Caco-2 (cell line): ENCODE measurements around the gene DHRS11. TPM values are rescaled to one million over a fixed set of nuclear protein-coding genes. Genes with fewer than 3 reads are reported as not detected.
A peak's percentile ranks its signal among the peaks of the same experiment; 100 is the strongest.

Experiments
- Bru-seq: library from RNA; stranded (reverse); fragments of 400-500 nt; gene quantifications from one replicate; lab custom pipeline; 2021; lab: Mats Ljungman, UMichigan
- BruChase-seq, 2 experiments: library from RNA; stranded (reverse); fragments of 400-500 nt; gene quantifications; one replicate each; lab custom pipeline; 2021; lab: Mats Ljungman, UMichigan
- BruUV-seq: library from RNA; stranded (reverse); fragments of 400-500 nt; replicated peaks from 2 replicates; lab custom pipeline; 2021; lab: Mats Ljungman, UMichigan
- CTCF ChIA-PET: fragments of 300-600 bp; sonication (Branson Sonifier 250); formaldehyde crosslinking; loops from one replicate; lab custom pipeline; 2022; ENCODE audit warnings: antibody characterized with exemption; lab: Charles Lee
- POLR2A ChIA-PET: fragments of 300-600 bp; sonication (Branson Sonifier 250); formaldehyde crosslinking; loops from one replicate; lab custom pipeline; 2022; ENCODE audit warnings: antibody characterized with exemption; lab: Charles Lee
- DNase-seq, 2 experiments: peaks; one replicate each; pipeline versions ENCODE4 v3.0.0 to v3.0.0-alpha.2; 2020 to 2022
- H3K27me3 ChIP-seq: replicated peaks from 2 replicates; pipeline ENCODE4 v1.6.0; 2011; ENCODE audit warnings: low read length; ENCODE audit not compliant: control insufficient read depth, insufficient read depth
- H3K36me3 ChIP-seq: 2 replicates; pipeline ENCODE4 v1.5.1; 2011; ENCODE audit warnings: low read length; ENCODE audit not compliant: control insufficient read depth, insufficient read depth
- H3K4me1 ChIP-seq: fragments of 250-450 bp; sonication (Bioruptor Pico); 2 replicates; pipeline ENCODE4 v1.5.1; 2020; ENCODE audit warnings: mild to moderate bottlenecking
- H3K4me3 ChIP-seq: 2 replicates; pipeline ENCODE4 v1.5.1; 2011; ENCODE audit warnings: low read depth, mild to moderate bottlenecking, control low read depth, low read length
- H3K9me3 ChIP-seq: fragments of 250-450 bp; sonication (Bioruptor Pico); 2 replicates; pipeline ENCODE4 v1.5.1; 2020; ENCODE audit warnings: mild to moderate bottlenecking, moderate library complexity
- H3K27ac Mint-ChIP-seq: one replicate; pipeline ENCODE4 v1.8.0; 2022; ENCODE audit warnings: mixed read lengths; ENCODE audit not compliant: unreplicated experiment
- H3K27me3 Mint-ChIP-seq: one replicate; pipeline ENCODE4 v1.8.0; 2022; ENCODE audit warnings: mixed read lengths; ENCODE audit not compliant: insufficient read depth, unreplicated experiment
- H3K36me3 Mint-ChIP-seq: one replicate; pipeline ENCODE4 v1.8.0; 2022; ENCODE audit warnings: mild to moderate bottlenecking, mixed read lengths; ENCODE audit not compliant: insufficient read depth, unreplicated experiment
- H3K4me1 Mint-ChIP-seq: one replicate; pipeline ENCODE4 v1.8.0; 2022; ENCODE audit warnings: low read depth, mixed read lengths; ENCODE audit not compliant: unreplicated experiment
- H3K4me3 Mint-ChIP-seq: one replicate; pipeline ENCODE4 v1.8.0; 2022; ENCODE audit warnings: mild to moderate bottlenecking, moderate library complexity, mixed read lengths; ENCODE audit not compliant: unreplicated experiment
- H3K9me3 Mint-ChIP-seq: one replicate; pipeline ENCODE4 v1.8.0; 2022; ENCODE audit warnings: mixed read lengths; ENCODE audit not compliant: unreplicated experiment
- intact Hi-C: fragments of 100-400 bp; cut with micrococcal nuclease; formaldehyde crosslinking; loops from one replicate; pipeline ENCODE4 v1.10.0; 2022; ENCODE audit not compliant: unreplicated experiment
- long read RNA-seq: library from polyadenylated mRNA; stranded (forward); transcript quantifications from one replicate; pipeline ENCODE4 v2.0.0, GENCODE V29; 2022
- total RNA-seq: library from RNA; stranded (reverse); gene quantifications from 2 replicates; pipeline ENCODE4 v1.2.3, GENCODE V29; 2022
- TF ChIP-seq, protein P1 (sequence below), 2 experiments: fragments of 200-600 bp in 1 of 2; IDR thresholded peaks; 1 replicate in 1 of 2; 2 replicates in 1 of 2; pipeline versions ENCODE4 v1.5.1 to v1.8.0; 2011 to 2022; ENCODE audit warnings: antibody characterized with exemption in 1 of 2, control low read depth in 1 of 2, inconsistent platforms in 1 of 2, low read depth in 1 of 2, low read length in 1 of 2, mild to moderate bottlenecking in 1 of 2, moderate library complexity in 1 of 2; ENCODE audit not compliant: insufficient read depth in 1 of 2, severe bottlenecking in 1 of 2, unreplicated experiment in 1 of 2

The DHRS11 gene, protein sequence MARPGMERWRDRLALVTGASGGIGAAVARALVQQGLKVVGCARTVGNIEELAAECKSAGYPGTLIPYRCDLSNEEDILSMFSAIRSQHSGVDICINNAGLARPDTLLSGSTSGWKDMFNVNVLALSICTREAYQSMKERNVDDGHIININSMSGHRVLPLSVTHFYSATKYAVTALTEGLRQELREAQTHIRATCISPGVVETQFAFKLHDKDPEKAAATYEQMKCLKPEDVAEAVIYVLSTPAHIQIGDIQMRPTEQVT
- total RNA-seq (44.7 and 46.9 TPM in 2 replicates), Bru-seq, nascent RNA (percentile 89 among the genes with signal in this experiment), BruChase-seq, experiment 1, labeled RNA remaining after a 2-hour chase (percentile 88 among the genes with signal in this experiment), BruChase-seq, experiment 2, labeled RNA remaining after a 6-hour chase (percentile 87 among the genes with signal in this experiment)
- long read RNA-seq, full-length matches to known transcripts = 29 of 74 reads
- long read RNA-seq, partial matches to known transcripts = 4 of 74 reads
- long read RNA-seq, other reads (novel, unspliced or antisense) = 41 of 74 reads

DNA sequence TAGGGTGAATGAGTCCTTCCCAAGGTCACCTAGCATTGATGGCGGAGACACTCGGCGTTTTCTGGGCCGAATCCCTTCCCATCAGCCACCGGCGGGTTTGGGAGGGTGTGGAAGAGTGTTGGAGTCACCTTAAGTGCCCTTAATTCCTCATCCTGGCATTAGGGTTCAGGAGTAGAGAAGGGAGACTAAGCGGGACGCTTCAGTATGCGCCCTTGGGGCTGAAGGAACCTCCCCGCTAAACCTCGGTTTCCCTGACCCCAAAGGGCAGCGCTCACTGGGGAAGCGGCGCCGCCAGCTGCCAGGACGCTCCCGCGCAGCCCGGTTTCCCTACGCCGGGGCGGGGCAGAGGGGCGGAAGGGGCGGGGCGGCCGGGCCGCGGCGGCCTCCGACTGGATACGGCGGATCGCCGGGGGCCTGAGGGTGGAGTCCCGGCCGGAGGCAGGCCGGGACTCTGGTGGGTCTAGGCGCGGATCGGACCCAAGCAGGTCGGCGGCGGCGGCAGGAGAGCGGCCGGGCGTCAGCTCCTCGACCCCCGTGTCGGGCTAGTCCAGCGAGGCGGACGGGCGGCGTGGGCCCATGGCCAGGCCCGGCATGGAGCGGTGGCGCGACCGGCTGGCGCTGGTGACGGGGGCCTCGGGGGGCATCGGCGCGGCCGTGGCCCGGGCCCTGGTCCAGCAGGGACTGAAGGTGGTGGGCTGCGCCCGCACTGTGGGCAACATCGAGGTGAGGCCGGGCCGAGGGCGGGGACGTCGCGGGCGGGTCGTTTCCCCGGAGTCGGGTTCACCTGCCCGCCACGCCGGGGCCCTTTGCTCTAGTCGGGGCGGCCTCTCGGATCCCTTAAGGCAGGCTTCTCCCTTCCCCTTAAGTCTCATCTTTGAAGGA is at the start of gene DHRS11:
Gene DHRS11 (plus strand): TSS at position 446 of the 882 bp plus-strand sequence. CDS start 131 bp downstream, at position 577.
- H3K27me3 Mint-ChIP-seq = no peaks in the 10 kb centered on the region

DNA sequence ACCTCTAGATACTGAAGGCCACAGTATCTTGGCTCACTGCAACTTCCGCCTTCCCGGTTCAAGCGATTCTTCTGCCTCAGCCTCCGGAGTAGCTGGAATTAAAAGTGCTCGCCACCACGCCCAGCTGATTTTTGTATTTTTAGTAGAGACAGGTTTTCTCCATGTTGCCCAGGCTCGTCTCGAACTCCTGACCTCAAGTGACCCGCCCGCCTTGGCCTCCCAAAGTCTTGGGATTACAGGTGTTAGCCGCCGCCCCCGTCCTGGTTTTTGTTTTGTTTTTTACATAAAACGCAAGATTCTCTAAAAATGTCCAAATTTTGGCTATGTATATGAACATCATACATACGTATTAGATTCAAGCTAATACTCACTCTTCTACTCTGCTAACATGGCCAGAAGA is 48.9 kb upstream of the DHRS11 start:
- H3K36me3 Mint-ChIP-seq = peaks cover 61% of the 10 kb centered on the region
- BruUV-seq = no TSS peak
- peaks cover 3% of the 10 kb centered on the region for H3K4me1 Mint-ChIP-seq
- TF ChIP-seq, protein P1, sequence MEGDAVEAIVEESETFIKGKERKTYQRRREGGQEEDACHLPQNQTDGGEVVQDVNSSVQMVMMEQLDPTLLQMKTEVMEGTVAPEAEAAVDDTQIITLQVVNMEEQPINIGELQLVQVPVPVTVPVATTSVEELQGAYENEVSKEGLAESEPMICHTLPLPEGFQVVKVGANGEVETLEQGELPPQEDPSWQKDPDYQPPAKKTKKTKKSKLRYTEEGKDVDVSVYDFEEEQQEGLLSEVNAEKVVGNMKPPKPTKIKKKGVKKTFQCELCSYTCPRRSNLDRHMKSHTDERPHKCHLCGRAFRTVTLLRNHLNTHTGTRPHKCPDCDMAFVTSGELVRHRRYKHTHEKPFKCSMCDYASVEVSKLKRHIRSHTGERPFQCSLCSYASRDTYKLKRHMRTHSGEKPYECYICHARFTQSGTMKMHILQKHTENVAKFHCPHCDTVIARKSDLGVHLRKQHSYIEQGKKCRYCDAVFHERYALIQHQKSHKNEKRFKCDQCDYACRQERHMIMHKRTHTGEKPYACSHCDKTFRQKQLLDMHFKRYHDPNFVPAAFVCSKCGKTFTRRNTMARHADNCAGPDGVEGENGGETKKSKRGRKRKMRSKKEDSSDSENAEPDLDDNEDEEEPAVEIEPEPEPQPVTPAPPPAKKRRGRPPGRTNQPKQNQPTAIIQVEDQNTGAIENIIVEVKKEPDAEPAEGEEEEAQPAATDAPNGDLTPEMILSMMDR (IDR thresholded peaks at IDR 0.05; ENCODE audit: insufficient read depth in 1 of 2, low read depth in 1 of 2, low read length in 1 of 2, severe bottlenecking in 1 of 2, unreplicated experiment in 1 of 2) = no peak
- Histone ChIP-seq H3K4me3 (no peak overlapping the region), H3K36me3 (no peaks in the 10 kb centered on the region), H3K9me3 (no peaks in the 10 kb centered on the region), H3K4me1 (peaks cover 14% of the 10 kb centered on the region), H3K27me3 (no peaks in the 10 kb centered on the region)
- H3K27me3 Mint-ChIP-seq = no peaks in the 10 kb centered on the region
- DNase-seq = no peak
- POLR2A ChIA-PET = no interaction called here
- H3K27ac Mint-ChIP-seq = no peak overlapping the region
- H3K9me3 Mint-ChIP-seq = no peaks in the 10 kb centered on the region
- no peak overlapping the region for H3K4me3 Mint-ChIP-seq
- intact Hi-C loops = no loop called here
- CTCF ChIA-PET = no interaction called here

More for the DNA sequence above, at the start of gene DHRS11:
- intact Hi-C loops = loop anchor here (1.0 to 5.0 kb wide), 2 partner anchors 10 to 44 kb away; partner anchors contain the start of gene MRM1
- TF ChIP-seq, protein P1 (IDR thresholded peaks at IDR 0.05; ENCODE audit: insufficient read depth in 1 of 2, low read depth in 1 of 2, low read length in 1 of 2, severe bottlenecking in 1 of 2, unreplicated experiment in 1 of 2) = peak in 1 of 2 experiments; percentile 17
- no TSS peak for BruUV-seq
- DNase-seq = peak; percentile 86 to 91
- H3K36me3 Mint-ChIP-seq = peaks cover 81% of the 10 kb centered on the region
- Histone ChIP-seq H3K4me3 (peak within 1 kb of the TSS; percentile 96), H3K9me3 (no peaks in the 10 kb centered on the region), H3K27me3 (no peaks in the 10 kb centered on the region), H3K36me3 (peaks cover 9% of the 10 kb centered on the region), H3K4me1 (peaks cover 27% of the 10 kb centered on the region)
- POLR2A ChIA-PET = interaction anchor here (2.2 to 2.3 kb wide), 2 partner anchors 10 to 46 kb away, joined by 19 to 35 read pairs; partner anchors contain the start of genes GGNBP2 and MRM1
- peaks cover 24% of the 10 kb centered on the region for H3K4me1 Mint-ChIP-seq
- peak within 1 kb of the TSS; percentile 91 for H3K27ac Mint-ChIP-seq
- H3K9me3 Mint-ChIP-seq = no peaks in the 10 kb centered on the region
- CTCF ChIA-PET = interaction anchor here (0.5 to 2.7 kb wide), 2 partner anchors 10 to 828 kb away, joined by 3 to 30 read pairs; partner anchors contain the start of gene MRM1
- peak within 1 kb of the TSS; percentile 86 for H3K4me3 Mint-ChIP-seq
